NCI-H1694 (cell line): ENCODE data around the gene ADRB2.

Experiments
- DNase-seq: peaks from one replicate; lab custom pipeline; 2025; lab: John Stamatoyannopoulos, UW

The ADRB2 gene

DNA sequence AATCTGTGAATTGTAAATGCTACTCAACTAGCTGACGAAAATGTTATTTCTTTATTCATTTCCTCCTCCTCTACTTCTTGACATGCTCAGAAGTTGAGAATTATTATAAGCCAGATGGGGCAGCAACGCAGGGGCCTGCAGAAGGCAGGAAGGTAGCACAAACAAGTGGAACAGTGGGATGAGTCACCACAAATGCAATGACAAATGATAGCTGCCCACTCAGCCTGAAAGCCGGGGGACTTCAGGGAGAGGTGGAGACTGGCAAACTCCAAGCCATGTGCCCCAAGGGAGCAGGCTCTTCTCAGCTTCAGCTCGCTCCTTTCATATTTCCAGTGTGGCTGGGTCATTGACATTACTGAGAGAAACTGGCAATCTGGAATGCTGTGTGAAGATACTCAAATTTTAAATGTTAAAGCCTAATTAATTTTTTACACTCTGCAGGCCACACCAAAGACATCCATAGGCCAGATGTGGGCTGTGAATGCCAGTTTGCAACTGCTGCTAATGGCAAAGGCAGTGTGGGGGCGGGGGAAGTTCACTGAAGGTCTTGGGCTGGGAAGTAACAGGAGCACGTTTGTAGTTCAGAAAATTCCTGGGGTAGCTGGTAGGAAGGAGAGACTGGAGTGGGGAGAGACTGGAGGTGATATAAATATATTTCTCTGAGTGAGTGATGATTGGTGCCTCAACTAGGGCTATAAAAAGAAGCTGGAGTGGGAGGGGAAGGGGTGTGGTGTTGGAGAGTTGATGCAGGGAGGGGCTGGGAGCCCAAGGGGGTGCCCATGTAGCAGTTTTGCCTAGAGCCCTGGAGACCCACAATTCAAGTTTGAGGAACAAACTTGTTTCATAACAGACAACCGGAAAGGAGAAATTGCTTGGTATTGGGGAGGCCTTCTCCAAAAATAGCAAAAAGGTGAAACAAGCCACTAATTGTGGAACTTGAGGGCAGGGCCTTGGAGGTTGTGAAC, 20.8 kb upstream of the ADRB2 start:
- DNase-seq = no peak

DNA sequence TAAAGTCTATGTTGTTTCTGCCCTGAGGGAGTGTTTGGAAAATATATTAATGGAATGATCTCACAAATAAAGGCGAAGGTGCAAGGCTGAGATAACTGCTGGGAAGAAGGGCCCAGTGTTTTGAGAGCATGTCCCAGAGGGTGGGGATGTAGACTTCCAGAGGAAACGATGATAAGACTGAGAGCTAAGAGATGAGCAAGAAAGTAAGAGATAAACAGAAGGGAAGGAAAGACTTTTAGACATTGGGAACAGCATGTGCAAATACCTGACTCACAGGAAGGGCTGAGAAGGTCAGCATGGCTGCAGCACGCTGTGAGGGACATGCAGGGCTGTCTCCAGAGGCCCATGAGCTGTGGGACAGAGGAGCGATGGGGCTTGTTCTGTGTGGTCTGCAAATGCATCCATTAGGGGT, 19.9 kb upstream of the ADRB2 start:
- DNase-seq = no peak

DNA sequence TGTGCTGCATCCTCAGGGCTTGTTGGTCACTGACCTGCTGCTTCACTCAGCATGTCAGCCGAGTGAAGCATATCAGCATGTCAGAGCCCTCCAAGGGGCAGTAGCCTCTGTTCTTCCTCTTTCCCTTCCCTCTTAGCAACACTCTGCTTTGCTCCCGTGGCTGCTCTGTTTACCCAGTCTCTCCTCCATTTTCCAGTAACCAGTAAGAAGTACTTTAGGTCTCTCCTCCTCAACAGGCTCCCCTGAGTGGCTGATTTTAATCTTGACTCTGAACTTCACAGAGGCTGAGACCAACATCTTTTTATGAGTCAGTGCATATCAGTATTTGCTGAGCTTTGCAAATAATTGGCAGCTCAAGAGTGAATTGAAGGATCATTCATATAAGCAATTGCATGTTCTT, 18.6 kb upstream of the ADRB2 start:
- no peak for DNase-seq

DNA sequence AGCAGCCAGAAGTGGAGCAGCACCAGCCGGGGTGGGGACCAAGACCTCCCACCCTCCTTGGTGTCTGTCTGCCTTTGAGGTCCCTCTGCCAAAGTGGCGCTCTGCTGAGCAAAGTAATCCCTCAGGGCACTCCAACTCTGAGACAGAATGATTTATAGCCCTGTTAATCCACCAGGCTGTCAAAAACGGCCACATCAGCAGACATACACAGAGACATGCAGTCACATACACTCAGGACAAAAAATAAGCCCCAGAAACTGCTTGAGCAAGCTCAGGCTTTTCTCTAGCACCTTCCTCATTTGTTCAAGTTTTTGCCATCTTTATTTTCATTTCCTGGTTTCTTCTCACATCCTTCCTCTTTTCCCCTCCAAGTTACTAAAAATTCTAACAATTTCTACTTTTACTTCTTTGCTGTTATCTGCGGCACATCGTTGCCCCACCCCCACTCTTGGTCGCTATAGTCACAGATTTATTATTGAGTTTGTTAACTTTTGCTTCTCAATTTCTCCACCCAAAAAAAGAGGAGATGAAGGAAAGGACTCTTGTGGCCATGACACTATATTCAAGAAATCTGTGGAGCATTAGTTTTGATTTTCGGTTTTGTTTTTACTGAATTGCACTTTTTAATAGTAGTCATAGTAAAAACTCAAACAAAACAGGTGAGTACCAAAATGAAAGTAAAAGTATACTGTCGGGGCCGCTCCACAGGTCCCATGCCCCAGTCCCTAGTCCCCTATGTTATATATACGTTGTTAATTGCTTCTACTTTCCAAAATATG, 17.4 kb upstream of the ADRB2 start:
- DNase-seq = no peak

DNA sequence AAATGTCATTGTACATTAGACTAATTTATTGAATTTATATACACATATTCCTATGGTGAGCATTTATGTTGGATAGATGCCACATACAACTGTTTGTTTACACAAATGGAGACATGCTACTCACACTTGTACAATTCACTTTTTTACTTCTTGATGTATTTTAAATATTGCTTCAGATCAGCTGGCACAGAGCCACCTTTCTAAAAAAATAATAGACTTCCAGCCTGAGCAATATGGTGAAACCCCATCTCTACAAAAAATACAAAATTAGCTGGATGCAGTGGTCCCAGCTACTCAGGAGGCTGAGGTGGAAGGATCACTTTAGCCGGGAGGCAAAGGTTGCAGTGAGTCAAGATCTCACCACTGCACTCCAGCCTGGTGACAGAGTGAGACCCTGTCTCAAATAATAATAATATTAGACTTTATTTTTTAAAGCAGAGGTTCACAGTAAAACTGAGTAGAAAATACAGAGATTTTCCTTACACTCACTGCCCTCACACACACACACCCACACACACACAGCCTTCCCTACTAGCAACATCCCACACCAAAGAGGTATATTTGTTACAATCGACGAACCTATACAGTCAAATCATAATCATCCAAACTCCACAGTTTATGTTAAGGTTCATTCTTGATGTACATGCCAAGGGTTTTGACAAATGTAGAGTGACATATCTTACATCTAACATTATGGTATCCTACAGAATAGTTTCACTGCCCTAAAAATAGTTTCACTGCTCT, 16.5 kb upstream of the ADRB2 start:
- DNase-seq = no peak

DNA sequence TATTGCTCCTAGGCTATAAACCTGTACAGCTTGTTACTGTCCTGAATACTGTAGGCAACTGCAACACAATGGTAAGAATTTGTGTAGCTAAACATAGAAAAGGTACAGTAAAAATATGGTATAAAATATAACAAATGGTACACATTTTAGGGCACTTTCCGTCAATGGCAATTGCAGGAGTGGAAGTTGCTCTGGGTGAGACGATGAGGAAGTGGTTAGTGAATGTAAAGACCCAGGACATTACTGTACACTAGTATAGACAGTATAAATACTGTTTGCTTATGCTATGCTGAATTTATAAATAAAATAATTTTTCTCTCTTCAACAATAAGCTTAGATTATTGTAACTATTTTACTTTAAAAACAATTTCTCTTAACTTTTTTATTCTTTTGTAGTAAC, 15.6 kb upstream of the ADRB2 start:
- no peak for DNase-seq

DNA sequence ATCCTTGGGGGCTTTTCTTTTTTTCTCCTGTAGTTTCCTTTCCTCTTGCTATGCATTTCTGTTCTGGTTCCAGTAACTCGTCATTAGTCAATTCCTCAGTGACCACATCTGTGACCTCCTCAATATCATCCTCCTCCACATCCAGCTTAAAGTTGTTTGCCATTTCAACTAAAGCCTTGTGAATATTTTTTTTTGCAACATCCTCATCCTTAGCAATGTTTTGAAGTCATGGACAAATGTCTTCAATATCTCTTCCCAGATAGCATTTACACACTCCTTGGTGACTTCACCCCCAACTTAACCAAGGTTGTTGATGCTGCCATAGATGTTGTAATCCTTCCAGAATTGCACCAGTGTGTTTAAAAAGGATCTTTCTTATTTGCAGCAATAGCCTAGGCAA, 14.7 kb upstream of the ADRB2 start:
- DNase-seq = no peak

DNA sequence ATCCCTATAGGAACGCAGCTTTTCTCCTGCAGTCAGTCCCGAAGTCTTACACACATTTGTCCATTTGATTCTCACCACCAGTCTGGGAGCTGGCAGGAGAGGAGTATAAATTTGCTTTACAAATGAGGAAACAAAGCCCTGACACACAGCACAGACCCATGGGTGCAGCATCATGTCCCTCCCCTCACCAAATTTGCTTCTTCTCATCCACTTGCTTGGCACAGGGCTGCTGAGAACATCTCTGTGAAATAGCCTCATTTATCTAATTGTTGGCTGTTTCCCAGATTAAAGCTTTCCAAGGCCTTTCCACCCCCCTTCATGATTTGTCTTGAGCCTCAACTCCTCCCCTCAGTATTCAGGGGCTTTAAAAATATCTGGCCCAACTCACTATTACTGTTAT, 11.3 kb upstream of the ADRB2 start:
- no peak for DNase-seq

DNA sequence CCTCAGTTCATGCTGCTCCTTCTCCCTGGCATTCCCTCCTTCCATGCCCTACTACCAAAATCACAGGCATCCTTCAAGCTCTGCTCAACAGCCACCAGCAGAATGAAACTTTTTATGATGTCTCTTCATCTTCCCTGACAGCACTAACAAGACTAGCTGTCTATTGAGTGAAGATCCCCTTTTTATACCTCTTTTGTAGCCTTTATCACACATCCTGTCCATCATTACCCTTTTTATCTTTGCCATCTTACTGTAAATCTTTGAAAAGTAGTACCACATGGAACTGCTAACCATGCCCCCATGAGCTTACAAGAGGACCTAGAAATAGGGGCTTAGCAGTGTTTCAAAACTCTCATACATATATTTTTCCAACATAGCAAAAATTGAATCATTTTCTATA, 10.8 kb upstream of the ADRB2 start:
- DNase-seq = no peak

DNA sequence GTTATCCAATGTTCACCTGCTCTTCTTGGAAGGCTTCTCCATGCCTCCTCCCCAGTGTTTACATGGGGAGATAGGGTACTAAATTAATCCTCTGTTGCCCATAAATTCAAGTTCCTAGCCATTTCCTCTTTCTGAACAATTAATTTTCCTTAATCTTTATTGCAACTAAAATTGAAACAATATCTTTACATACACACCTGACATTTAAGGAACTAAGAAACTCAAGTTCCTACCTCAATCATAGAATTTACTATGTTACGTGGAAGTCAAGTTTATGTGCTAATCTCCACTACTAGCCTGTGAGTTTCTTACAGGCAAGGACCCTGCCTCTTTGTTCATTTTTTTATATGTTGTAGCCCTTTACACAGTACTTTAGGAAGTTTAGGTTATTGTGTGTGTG, 10.1 kb upstream of the ADRB2 start:
- no peak for DNase-seq

DNA sequence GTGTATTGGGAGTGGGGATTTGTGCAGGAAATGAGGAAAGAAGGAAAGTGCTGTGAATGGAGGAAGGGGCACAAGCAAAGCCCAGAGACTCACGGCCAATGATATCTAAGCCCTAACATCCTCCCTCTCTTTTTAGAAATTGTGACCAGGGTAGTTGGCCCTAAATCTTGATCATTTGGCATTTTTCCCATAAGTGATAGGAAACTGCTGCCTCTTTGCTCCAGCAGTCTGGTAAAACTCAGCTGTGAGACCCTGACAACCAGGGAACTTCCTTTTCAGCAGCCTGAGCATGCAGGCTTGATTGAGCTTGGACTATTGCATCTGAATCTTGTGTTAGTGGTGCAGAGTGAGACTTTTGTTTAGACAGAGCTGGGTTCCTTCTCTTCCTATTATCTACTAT, 9.6 kb upstream of the ADRB2 start:
- DNase-seq = no peak

DNA sequence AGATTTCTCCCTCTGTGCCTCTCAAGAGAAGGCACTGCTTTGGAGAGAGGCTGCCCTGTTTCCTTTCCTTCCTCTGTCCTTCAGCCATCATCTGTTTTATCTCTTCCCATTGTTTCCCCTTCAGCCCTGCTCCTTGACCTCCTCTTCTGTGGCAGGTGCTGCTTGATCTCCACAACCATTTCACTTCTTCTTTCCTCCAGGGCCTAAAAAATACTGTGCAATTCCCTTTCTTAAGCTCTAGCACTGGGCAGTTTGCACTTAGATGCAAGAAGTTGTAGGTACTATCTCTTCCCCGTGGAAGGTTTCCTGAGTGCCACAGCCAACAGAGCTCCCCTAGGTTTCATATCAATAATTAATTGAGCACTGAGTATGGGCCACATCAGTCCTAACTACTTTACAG, 8.8 kb upstream of the ADRB2 start:
- no peak for DNase-seq

DNA sequence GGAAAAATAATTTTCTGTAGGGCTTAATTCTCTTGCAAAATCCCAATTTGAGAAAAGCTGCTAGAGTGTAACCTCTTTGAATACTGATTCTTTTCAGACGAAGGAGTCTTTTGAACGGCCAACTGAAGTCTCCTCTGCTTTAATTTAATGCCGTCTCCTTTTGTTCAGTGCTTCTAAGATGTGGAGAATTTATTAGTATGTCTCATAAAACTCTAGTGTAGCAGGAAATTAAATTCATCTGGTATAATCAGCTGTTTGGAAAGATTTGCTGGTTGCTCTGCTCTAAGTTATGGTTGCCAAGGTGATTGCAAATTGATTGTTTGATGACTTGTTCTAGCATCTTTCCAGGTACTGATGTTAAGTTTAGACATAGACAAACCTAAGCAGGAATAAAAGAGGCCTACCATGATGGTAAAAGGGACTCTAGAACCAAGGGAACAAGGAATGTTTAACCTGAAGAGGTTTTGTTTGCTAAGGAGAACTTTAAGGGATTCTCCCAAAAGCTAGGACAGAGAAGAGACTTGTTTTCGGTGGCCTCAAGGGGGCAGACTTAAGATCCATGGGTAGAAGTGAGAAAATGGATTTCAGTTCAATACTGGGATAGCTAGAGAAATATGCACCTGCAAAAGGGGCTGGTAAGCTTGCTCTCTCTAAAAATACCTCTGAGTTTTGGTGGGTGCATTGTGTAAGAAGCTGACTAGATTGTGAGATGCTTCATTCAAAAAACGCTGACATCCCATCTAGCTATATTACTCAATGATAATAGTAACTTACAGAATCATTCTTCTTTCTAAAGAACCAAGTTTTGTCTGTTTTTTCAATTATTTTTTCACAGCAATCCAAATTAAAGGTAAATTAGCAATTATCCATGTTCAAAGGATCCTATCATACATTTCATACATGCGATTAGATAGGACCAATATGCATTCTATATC, 5.7 kb upstream of the ADRB2 start:
- no peak for DNase-seq

DNA sequence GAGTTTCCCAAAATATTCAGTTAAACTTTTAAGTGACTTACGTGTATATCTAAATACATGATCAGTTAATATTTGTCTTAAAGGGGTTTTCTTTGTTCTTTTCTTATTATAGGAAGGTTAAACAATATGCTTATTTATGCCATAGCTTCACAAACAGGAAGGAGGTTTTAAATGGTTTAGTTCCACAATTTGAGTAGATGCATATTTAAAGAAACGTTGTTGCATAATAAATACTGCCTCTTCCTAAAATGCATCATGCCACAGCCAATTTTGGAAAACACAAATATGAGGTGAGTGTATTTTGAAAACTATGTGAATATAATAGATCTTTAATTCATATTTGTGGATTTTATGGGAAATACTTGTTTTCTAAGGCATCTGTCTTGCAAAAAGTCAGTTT, 2.5 kb upstream of the ADRB2 start:
- no peak for DNase-seq

DNA sequence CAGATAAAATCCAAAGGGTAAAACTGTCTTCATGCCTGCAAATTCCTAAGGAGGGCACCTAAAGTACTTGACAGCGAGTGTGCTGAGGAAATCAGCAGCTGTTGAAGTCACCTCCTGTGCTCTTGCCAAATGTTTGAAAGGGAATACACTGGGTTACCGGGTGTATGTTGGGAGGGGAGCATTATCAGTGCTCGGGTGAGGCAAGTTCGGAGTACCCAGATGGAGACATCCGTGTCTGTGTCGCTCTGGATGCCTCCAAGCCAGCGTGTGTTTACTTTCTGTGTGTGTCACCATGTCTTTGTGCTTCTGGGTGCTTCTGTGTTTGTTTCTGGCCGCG, 727 bp upstream of the ADRB2 start:
- no peak for DNase-seq

DNA sequence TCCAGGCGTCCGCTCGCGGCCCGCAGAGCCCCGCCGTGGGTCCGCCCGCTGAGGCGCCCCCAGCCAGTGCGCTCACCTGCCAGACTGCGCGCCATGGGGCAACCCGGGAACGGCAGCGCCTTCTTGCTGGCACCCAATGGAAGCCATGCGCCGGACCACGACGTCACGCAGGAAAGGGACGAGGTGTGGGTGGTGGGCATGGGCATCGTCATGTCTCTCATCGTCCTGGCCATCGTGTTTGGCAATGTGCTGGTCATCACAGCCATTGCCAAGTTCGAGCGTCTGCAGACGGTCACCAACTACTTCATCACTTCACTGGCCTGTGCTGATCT, 294 bp downstream of the ADRB2 start:
- no peak for DNase-seq

DNA sequence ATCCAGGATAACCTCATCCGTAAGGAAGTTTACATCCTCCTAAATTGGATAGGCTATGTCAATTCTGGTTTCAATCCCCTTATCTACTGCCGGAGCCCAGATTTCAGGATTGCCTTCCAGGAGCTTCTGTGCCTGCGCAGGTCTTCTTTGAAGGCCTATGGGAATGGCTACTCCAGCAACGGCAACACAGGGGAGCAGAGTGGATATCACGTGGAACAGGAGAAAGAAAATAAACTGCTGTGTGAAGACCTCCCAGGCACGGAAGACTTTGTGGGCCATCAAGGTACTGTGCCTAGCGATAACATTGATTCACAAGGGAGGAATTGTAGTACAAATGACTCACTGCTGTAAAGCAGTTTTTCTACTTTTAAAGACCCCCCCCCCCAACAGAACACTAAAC, 1.3 kb downstream of the ADRB2 start:
- no peak for DNase-seq

DNA sequence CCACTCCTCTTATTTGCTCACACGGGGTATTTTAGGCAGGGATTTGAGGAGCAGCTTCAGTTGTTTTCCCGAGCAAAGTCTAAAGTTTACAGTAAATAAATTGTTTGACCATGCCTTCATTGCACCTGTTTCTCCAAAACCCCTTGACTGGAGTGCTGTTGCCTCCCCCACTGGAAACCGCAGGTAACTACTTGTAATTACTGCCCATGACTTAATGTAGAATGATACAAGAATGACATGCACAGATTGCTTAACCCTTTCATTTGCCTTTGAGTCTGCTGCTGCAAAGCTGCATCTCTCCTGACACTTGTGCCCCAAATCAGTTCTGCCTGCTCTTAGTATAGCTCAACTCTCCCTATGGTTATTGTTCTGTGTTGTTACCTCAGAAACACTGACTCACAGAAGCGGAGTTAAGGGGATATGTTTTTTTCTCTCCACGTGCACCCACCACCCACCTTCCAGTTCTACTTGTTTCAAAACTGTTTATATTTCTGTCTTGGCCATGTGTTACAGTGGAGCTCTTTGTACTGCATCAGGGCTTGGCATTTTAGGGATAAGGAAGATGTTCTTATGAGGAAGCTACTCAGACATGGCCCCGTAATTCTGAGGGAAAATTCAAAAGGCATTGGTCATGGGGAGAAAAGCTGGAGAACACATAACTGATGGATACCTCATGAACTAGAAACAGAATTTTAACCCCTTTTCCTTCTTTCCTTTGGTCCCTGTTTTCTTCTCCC, 2.3 kb downstream of the ADRB2 start:
- DNase-seq = no peak

DNA sequence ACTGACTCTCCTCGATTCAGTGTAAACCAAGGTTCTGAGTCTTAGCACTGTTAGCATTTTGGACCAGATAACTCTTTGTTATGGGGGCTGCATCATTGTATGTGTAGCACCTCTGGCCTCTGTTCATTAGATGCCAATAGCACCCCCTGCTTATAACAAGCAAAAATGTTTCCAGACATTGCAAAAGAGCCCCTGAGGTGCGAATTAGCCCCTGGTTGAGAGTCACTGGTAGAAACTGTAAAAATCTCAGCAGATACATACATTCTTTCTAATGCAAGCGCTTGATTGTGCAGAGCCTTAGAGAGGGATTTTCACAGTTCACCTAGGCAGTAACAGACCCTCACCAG, 2.8 kb downstream of the ADRB2 start:
- DNase-seq = no peak

DNA sequence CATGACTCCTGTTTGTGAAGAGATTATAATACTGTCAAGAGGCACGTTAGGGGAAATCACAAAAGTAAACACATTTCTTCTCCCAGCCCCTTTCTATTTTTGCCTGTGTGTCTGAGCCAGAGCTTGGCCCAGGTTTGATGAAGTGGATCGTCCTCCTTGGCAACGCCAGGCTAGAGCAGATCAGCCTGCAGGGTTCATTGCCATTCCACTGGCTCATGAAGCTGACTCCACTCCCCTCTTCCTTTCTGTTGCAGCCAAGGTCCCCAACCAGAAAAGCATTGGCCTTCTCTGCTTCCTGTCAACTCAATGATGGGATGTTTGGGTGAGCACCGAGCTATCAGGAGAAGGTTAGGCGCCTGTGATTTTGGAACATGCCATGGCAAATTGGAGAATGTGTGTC, 3.3 kb downstream of the ADRB2 start:
- no peak for DNase-seq

DNA sequence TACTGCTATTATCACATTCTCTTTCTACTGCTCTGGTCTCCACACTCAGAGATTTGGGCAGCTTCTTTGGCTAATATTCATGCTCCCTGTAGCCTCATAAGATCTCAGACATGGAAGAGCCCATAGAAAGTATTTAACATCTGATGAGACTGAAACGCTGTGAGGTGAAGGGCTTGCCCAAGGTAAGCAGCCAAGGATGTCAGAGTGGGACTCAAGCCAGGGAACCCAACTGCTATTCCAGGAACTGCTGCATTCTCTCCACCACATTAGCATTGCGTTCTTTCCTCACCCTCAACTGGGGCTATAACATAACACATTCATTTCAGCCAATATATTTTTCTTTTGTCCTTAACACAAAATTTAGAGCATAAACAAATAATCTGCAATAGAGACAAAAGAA, 3.8 kb downstream of the ADRB2 start:
- no peak for DNase-seq
